ENCODE measurements around the gene SQSTM1. TPM values are rescaled to one million over a fixed set of nuclear protein-coding genes. Genes with fewer than 3 reads are reported as not detected.

Gene SQSTM1
- total RNA-seq, 1 donor from 2014 or later = 194 TPM

DNA sequence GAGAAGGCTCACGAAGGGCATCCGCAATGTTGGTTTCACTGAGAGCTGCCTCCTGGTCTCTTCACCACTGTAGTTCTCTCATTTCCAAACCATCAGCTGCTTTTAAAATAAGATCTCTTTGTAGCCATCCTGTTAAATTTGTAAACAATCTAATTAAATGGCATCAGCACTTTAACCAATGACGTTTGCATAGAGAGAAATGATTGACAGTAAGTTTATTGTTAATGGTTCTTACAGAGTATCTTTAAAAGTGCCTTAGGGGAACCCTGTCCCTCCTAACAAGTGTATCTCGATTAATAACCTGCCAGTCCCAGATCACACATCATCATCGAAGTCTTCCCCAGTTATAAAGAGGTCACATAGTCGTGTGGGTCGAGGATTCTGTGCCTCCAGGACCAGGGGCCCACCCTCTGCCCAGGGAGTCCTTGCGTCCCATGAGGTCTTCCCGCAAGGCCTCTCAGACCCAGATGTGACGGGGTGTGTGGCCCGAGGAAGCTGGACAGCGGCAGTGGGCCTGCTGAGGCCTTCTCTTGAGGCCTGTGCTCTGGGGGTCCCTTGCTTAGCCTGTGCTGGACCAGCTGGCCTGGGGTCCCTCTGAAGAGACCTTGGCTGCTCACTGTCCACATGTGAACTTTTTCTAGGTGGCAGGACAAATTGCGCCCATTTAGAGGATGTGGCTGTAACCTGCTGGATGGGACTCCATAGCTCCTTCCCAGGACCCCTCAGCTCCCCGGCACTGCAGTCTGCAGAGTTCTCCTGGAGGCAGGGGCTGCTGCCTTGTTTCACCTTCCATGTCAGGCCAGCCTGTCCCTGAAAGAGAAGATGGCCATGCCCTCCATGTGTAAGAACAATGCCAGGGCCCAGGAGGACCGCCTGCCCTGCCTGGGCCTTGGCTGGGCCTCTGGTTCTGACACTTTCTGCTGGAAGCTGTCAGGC, 16.6 kb downstream of the SQSTM1 start:
- DNase-seq (ENCODE audit: low spot score) = no peak
- intact Hi-C loops (cut with micrococcal nuclease) = loop anchor here (2.0 to 5.0 kb wide), 2 partner anchors 17 to 35 kb away; partner anchors contain the start of gene SQSTM1

DNA sequence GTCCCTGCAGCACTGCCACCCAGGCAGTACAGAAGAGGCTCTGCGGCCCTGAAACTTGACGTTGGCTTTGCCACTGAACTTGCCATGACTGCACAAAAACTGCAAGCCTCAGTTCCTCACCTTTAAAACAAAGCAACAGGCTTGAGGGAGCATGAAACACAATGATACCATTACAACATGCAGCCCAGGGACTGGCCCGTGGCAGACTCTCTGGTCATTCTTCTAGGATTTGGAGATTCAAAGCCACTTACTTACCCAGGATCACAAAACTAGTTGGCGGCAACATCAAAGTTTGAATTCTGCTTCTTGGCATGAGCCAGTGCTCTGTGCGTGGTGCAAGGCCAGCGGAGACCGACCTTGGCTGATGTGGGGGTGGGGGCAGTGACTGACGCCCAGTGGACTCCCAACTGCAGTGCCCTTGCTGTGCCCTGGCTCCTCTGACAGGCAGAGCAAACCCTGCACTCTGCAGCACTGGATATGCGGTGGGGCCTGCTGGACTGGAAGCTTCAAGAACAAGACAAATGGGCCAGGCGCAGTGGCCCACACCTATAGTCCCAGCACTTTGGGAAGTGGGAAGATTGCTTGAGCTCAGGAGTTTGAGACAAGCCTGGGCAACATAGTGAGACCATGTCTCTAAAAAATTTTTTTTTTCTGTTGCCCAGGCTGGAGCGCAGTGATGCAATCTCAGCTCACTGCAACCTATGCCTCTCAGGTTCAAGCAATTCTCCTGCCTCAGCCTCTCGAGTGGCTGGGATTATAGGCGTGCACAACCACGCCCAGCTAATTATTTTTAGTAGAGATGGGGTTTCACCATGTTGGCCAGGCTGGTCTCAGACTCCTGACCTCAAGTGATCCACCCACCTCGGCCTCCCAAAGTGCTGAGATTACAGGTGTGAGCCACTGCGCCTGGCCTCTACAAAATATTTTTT, 18.9 kb downstream of the SQSTM1 start:
- Mint-ChIP-seq H3K27me3 (ENCODE audit: low read depth) (no peaks in the 10 kb centered on the region), H3K27ac (no peak overlapping the region), H3K9me3 (no peaks in the 10 kb centered on the region), H3K4me1 (ENCODE audit: low read depth) (peaks cover 15% of the 10 kb centered on the region), H3K36me3 (ENCODE audit: low read depth) (peaks cover 53% of the 10 kb centered on the region), H3K4me3 (ENCODE audit: low read depth) (no peak overlapping the region)
- intact Hi-C loops (cut with micrococcal nuclease) = loop anchor here (5.0 kb wide), 1 partner anchor 37 kb away; no protein-coding TSS in a partner anchor
- no peak for DNase-seq (ENCODE audit: low spot score)

More for the DNA sequence above, 16.6 kb downstream of the SQSTM1 start:
- no peaks in the 10 kb centered on the region for H3K27me3 Mint-ChIP-seq (ENCODE audit: low read depth)
- H3K36me3 Mint-ChIP-seq (ENCODE audit: low read depth) = peaks cover 67% of the 10 kb centered on the region
- no peak overlapping the region for H3K4me3 Mint-ChIP-seq (ENCODE audit: low read depth)
- H3K9me3 Mint-ChIP-seq = no peaks in the 10 kb centered on the region
- peaks cover 15% of the 10 kb centered on the region for H3K4me1 Mint-ChIP-seq (ENCODE audit: low read depth)
- H3K27ac Mint-ChIP-seq = peak overlapping the region; percentile 89

DNA sequence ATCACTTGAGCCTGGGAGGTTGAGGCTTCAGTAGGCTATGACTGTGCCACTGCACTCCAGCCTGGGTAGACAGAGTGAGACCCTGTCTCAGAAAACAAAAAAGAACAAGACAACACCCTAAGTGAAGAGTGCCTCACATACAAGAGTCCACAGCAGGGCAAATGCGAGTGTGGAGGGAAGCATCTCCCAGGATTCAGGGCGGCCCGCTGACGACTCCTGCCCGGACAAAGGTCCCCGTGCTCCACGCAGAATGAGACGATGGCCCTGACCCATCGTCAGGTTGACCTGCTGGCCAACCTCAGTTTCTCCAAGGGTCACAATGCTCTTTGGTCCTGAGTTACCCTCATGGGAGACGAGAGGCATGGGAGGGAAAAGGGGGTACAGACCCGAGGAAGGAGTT, 19.6 kb downstream of the SQSTM1 start:
- H3K4me3 Mint-ChIP-seq (ENCODE audit: low read depth) = no peak overlapping the region
- peaks cover 53% of the 10 kb centered on the region for H3K36me3 Mint-ChIP-seq (ENCODE audit: low read depth)
- H3K4me1 Mint-ChIP-seq (ENCODE audit: low read depth) = peaks cover 15% of the 10 kb centered on the region
- intact Hi-C loops (cut with micrococcal nuclease) = no loop called here
- peaks cover 4% of the 10 kb centered on the region for H3K9me3 Mint-ChIP-seq
- no peaks in the 10 kb centered on the region for H3K27me3 Mint-ChIP-seq (ENCODE audit: low read depth)
- no peak overlapping the region for H3K27ac Mint-ChIP-seq
- DNase-seq (ENCODE audit: low spot score) = no peak

DNA sequence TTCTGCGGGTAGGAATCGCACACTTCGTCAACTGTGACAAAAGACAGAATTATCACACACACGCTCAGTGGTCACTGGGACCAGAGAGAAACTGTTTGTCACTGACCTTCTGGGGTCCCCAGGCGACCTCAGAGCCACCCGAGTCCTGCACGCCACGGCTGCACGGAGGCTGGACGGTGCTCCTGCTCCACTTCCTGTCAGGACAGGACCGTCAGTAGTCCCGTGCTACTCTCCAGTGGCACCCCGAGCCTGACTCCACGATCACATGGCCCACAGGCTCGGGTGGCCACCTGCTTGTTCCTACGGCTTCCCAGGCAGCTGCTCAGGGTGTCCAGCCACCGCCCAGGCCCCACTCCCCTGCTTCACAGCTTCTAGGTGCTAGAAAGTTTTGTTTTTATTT, 20.1 kb downstream of the SQSTM1 start:
- no peak for DNase-seq (ENCODE audit: low spot score)
- Mint-ChIP-seq H3K27me3 (ENCODE audit: low read depth) (no peaks in the 10 kb centered on the region), H3K36me3 (ENCODE audit: low read depth) (peaks cover 50% of the 10 kb centered on the region), H3K4me1 (ENCODE audit: low read depth) (peaks cover 15% of the 10 kb centered on the region), H3K4me3 (ENCODE audit: low read depth) (no peak overlapping the region), H3K27ac (no peak overlapping the region), H3K9me3 (peaks cover 4% of the 10 kb centered on the region)
- intact Hi-C loops (cut with micrococcal nuclease) = no loop called here

DNA sequence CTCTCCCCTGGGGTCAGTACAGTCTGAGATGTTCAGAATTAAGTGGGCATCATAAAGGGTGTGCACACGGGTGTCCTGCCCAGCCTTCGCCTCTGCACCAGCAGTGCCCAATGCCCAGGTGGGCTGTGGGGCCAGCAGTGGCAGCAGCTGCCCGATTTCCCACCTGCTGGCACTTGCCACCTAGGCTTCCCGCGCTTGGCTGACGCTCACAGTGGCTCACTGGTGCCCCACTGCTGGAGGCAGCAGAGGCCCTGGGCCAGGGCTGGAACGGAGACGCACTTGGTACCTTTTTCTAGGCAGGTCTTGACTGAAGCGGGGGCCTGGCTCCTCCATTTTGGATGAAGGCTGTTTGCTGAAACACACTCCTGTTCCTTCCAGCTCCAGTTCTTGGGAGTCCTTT, 20.9 kb downstream of the SQSTM1 start:
- Mint-ChIP-seq H3K36me3 (ENCODE audit: low read depth) (peaks cover 49% of the 10 kb centered on the region), H3K4me1 (ENCODE audit: low read depth) (peaks cover 7% of the 10 kb centered on the region), H3K9me3 (peaks cover 4% of the 10 kb centered on the region), H3K27ac (no peak overlapping the region), H3K4me3 (ENCODE audit: low read depth) (no peak overlapping the region), H3K27me3 (ENCODE audit: low read depth) (no peaks in the 10 kb centered on the region)
- intact Hi-C loops (cut with micrococcal nuclease) = no loop called here
- no peak for DNase-seq (ENCODE audit: low spot score)

DNA sequence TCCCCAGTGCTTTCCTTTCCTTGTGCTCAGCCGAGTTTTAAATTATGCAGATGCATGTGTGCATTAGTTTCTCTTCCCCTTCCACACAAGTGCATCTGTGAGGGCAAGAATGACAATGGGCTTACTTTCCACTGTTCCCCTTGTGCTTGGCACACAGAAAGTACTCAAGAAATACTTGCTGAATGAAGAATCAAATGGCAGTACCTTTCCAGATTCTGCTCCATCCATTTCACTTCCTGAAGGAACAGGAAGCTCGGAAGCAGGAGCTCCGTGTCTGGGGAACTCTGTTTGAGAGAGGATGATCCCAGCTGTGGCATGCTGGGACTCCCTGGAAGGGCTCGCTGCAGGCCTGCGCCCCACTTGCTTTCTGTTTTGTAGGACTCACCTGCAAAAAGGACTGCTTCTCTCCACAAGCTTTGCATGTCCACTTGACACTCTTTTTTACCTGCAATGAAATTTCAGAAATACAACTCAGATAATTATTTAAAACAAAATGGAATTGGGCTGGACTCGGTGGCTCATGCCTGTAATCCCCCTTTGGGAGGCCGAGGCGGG, 32.4 kb downstream of the SQSTM1 start:
- H3K4me3 Mint-ChIP-seq (ENCODE audit: low read depth) = no peak overlapping the region
- intact Hi-C loops (cut with micrococcal nuclease) = no loop called here
- no peak for DNase-seq (ENCODE audit: low spot score)
- no peaks in the 10 kb centered on the region for H3K36me3 Mint-ChIP-seq (ENCODE audit: low read depth)
- H3K27me3 Mint-ChIP-seq (ENCODE audit: low read depth) = no peaks in the 10 kb centered on the region
- H3K27ac Mint-ChIP-seq = no peak overlapping the region
- H3K4me1 Mint-ChIP-seq (ENCODE audit: low read depth) = peaks cover 7% of the 10 kb centered on the region
- H3K9me3 Mint-ChIP-seq = no peaks in the 10 kb centered on the region

DNA sequence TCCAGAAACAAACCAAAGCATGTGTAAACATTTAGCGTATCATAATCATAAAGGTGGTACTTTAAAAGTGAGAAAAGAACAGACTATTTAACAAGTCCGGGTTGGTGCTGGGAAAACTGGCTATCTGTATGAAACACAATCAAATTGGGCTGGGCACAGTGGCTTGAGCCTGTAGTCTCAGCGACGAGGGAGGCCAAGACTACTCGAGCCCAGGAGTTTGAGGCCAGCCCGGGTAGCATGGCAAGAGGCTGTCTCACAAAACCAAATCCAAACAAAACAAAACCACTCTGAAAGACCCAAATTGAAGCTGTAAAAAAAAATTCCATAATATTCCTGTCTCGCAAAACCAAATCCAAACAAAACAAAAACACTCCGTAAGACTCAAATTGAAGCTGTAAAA, 33.7 kb downstream of the SQSTM1 start:
- Mint-ChIP-seq H3K9me3 (no peaks in the 10 kb centered on the region), H3K27ac (no peak overlapping the region), H3K27me3 (ENCODE audit: low read depth) (no peaks in the 10 kb centered on the region), H3K4me3 (ENCODE audit: low read depth) (no peak overlapping the region), H3K36me3 (ENCODE audit: low read depth) (no peaks in the 10 kb centered on the region), H3K4me1 (ENCODE audit: low read depth) (peaks cover 8% of the 10 kb centered on the region)
- intact Hi-C loops (cut with micrococcal nuclease) = no loop called here
- DNase-seq (ENCODE audit: low spot score) = no peak

DNA sequence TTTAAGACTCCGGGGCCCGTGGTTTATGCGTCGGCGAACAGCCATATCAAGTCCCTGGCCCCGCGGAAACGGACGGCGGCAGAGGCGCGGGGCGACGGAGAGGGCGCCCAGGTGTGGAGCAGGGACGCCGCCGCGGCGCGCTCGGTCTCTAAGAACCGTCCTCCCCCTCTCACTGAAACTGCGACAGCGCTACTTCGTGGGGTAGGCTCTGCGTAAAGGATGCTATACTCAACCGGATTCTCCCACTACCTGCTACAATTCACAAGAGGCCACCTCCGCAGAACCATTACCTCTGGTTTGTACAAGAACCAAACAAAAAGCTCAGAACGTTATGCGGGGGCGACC, 37.5 kb downstream of the SQSTM1 start:
- DNase-seq (ENCODE audit: low spot score) = peak; percentile 44
- peak overlapping the region; percentile 96 for H3K4me3 Mint-ChIP-seq (ENCODE audit: low read depth)
- H3K4me1 Mint-ChIP-seq (ENCODE audit: low read depth) = peaks cover 9% of the 10 kb centered on the region
- H3K36me3 Mint-ChIP-seq (ENCODE audit: low read depth) = peaks cover 12% of the 10 kb centered on the region
- intact Hi-C loops (cut with micrococcal nuclease) = loop anchor here (1.0 to 5.0 kb wide), 3 partner anchors 22 to 56 kb away; partner anchors contain the start of gene SQSTM1
- no peaks in the 10 kb centered on the region for H3K9me3 Mint-ChIP-seq
- peak overlapping the region; percentile 74 for H3K27ac Mint-ChIP-seq
- H3K27me3 Mint-ChIP-seq (ENCODE audit: low read depth) = no peaks in the 10 kb centered on the region

DNA sequence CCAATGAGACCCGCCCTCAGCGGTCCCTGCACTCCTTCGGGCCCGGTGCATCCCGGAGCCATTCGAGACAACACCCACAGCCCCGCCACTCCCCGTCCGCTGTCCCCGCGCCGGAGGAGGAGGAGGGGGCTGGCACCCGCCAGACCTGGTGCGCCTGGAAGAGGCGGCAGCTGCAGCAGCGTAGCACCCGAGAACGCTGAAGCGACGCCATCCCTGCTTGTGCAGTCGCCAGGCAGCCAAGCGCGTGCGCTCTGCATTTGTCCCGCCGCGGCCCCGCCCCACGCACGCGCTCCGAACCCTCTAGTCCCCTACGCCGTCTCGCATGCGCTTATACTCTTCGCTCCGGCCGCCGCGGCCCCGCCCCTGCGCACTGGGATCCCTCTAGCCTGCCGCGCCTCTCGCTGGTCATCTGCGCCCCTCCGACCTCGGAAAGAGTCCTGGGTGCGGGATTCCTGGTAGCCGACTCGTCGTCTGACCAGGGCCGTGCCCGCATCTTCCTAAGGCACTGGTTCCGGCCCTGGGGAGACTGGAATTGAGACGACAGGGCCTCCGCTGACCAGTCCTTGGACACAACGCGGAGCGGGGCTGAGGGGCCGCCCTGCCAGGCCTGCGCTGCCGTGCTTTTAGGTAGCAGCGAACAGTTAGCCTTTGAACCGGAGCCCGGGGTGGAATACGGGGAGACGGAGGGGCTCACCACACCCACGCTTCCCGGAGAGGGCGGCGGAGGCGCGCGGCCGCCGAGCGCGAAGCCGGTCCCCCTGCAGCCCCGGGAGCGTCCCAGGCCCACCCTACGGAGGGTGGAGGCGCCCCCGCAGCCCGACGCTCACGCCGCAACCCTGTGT, 38.1 kb downstream of the SQSTM1 start, which contains the start of gene MRNIP:
Gene MRNIP, minus strand, starts transcription at position 232 of the 842 bp plus-strand sequence. Its CDS starts 21 bp downstream, at position 211.
- intact Hi-C loops (cut with micrococcal nuclease) = loop anchor here (1.0 to 5.0 kb wide), 3 partner anchors 23 to 57 kb away; partner anchors contain the start of gene SQSTM1
- DNase-seq (ENCODE audit: low spot score) = peak; percentile 86
- no peaks in the 10 kb centered on the region for H3K27me3 Mint-ChIP-seq (ENCODE audit: low read depth)
- peaks cover 18% of the 10 kb centered on the region for H3K36me3 Mint-ChIP-seq (ENCODE audit: low read depth)
- H3K4me3 Mint-ChIP-seq (ENCODE audit: low read depth) = peak within 1 kb of the TSS; percentile 96
- H3K27ac Mint-ChIP-seq = peak within 1 kb of the TSS; percentile 74
- no peaks in the 10 kb centered on the region for H3K9me3 Mint-ChIP-seq
- H3K4me1 Mint-ChIP-seq (ENCODE audit: low read depth) = peaks cover 9% of the 10 kb centered on the region

DNA sequence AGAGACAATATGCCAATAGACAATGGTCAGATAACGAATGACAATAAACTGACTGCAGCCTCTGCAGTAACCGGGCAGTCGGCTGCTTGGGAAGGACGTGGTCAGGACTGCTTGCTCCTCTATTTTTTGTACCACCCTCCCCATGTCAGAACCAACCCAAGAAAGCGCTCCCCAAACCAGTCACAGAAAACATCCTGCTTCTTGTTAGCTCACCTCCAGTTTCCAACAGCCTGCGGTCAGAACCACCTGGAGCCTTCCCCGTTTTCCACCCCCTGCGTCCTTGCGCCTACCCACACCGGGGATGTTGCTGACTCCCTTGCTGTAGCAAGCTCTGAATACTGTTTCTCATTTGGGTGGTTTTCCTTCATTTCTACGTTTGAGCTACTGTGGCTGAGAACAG, 39.6 kb downstream of the SQSTM1 start:
- intact Hi-C loops (cut with micrococcal nuclease) = no loop called here
- peak overlapping the region; percentile 58 for H3K27ac Mint-ChIP-seq
- peak overlapping the region; percentile 65 for H3K4me3 Mint-ChIP-seq (ENCODE audit: low read depth)
- H3K27me3 Mint-ChIP-seq (ENCODE audit: low read depth) = no peaks in the 10 kb centered on the region
- peaks cover 9% of the 10 kb centered on the region for H3K4me1 Mint-ChIP-seq (ENCODE audit: low read depth)
- H3K36me3 Mint-ChIP-seq (ENCODE audit: low read depth) = peaks cover 28% of the 10 kb centered on the region
- DNase-seq (ENCODE audit: low spot score) = no peak
- H3K9me3 Mint-ChIP-seq = no peaks in the 10 kb centered on the region

DNA sequence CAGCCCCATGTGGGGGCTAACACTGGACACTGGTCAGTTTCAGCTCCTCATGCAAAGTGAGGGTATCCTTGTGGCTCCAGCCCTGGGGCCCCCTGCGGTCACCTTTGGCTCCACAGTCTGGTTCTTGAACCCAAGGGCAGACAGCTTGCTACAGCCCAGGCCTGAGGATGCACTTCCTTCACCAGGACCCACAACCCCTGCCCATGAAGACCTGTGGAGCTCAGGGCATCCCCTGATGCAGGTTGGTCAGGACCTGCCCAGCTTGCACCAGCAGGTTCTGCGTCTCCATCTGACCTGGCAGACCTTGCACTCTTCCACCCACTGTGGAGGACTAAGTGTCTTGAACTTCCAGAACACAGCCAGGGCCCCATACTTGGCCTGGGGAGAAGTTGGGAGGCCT, 41.6 kb downstream of the SQSTM1 start:
- intact Hi-C loops (cut with micrococcal nuclease) = no loop called here
- Mint-ChIP-seq H3K36me3 (ENCODE audit: low read depth) (peaks cover 38% of the 10 kb centered on the region), H3K9me3 (no peaks in the 10 kb centered on the region), H3K4me3 (ENCODE audit: low read depth) (no peak overlapping the region), H3K27ac (no peak overlapping the region), H3K27me3 (ENCODE audit: low read depth) (no peaks in the 10 kb centered on the region), H3K4me1 (ENCODE audit: low read depth) (peaks cover 11% of the 10 kb centered on the region)
- DNase-seq (ENCODE audit: low spot score) = no peak

DNA sequence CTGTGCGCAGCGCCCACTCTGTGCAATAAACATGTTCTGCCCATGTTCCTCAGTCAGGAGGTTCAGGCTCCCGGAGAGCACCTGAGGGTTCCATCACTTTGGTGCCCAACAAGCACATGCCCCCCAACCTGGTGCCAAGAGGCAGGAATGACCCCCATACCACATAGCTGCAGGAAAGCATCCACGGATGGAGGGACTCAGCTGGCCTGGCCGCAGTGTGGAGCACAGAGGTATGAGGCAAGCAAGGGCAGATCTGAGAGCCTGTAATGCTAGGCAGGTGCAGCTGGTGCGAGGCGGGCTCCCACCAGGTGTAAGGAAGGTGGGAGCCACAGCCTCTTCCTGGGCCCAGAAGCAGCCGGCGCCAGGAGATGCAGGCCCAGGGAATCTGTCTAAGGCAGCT, 42.2 kb downstream of the SQSTM1 start:
- H3K4me3 Mint-ChIP-seq (ENCODE audit: low read depth) = no peak overlapping the region
- H3K27me3 Mint-ChIP-seq (ENCODE audit: low read depth) = no peaks in the 10 kb centered on the region
- intact Hi-C loops (cut with micrococcal nuclease) = no loop called here
- no peak for DNase-seq (ENCODE audit: low spot score)
- peaks cover 40% of the 10 kb centered on the region for H3K36me3 Mint-ChIP-seq (ENCODE audit: low read depth)
- H3K4me1 Mint-ChIP-seq (ENCODE audit: low read depth) = peaks cover 6% of the 10 kb centered on the region
- H3K9me3 Mint-ChIP-seq = no peaks in the 10 kb centered on the region
- no peak overlapping the region for H3K27ac Mint-ChIP-seq

Data from activated T-helper 2 cell treated with anti-CD3 and anti-CD28 coated beads, Interferon-gamma antibody, Interleukin-2, Interleukin-4, amounts not matched to agents 10 μg/mL and 5 μg/mL and 100 μg/mL, durations not matched to agents 14 hours and 24 hours and 36 hours (primary cell).